Measurements from ENCODE around the gene PROSER2. TPM values are rescaled to one million over a fixed set of nuclear protein-coding genes. Genes with fewer than 3 reads are reported as not detected.

Gene PROSER2
- total RNA-seq, 1 experiment from 2014 or later = 10.6 TPM

GRCh38 chr10:11918384-11918783 lies 95.2 kb downstream of the PROSER2 start:
- Histone ChIP-seq H3K18ac (ENCODE audit: insufficient read length, low read depth, low read length) (no peak overlapping the region), H4K5ac (ENCODE audit: insufficient read length, low read depth, low read length) (no peak overlapping the region), H3K27me3 (ENCODE audit: insufficient read depth, low read length) (no peaks in the 10 kb centered on the region), H2BK15ac (ENCODE audit: low read depth, low read length) (no peak overlapping the region), H2BK120ac (ENCODE audit: low read depth, low read length, poor library complexity, severe bottlenecking) (no peak overlapping the region), H3K79me2 (ENCODE audit: insufficient read depth, low read length) (no peaks in the 10 kb centered on the region), H3K4ac (ENCODE audit: low read depth, low read length) (no peak overlapping the region), H3K27ac (ENCODE audit: insufficient read length, low read depth, low read length) (no peak overlapping the region), H4K91ac (ENCODE audit: insufficient read length, low read depth, low read length) (no peak overlapping the region), H3K23me2 (ENCODE audit: insufficient read length, low read depth, low read length, poor library complexity, severe bottlenecking) (no peaks in the 10 kb centered on the region), H2AK5ac (ENCODE audit: insufficient read length, low read length) (no peak overlapping the region), H3K79me1 (ENCODE audit: insufficient read depth, low read depth, low read length, poor library complexity, severe bottlenecking) (no peaks in the 10 kb centered on the region), H2BK5ac (ENCODE audit: insufficient read length, low read length) (no peak overlapping the region), H3K9ac (ENCODE audit: extremely low read depth, insufficient read length, low read length) (no peak overlapping the region), H4K20me1 (ENCODE audit: control insufficient read depth, insufficient read depth, insufficient read length) (no peaks in the 10 kb centered on the region), H3T11ph (ENCODE audit: low read length) (no peak overlapping the region), H3K4me1 (ENCODE audit: insufficient read depth, low read length) (no peaks in the 10 kb centered on the region; the same call in 1 of the 2 replicates), H3K4me2 (ENCODE audit: insufficient read depth, insufficient read length, low read length) (no peak overlapping the region), H2BK20ac (ENCODE audit: low read depth, low read length, poor library complexity, severe bottlenecking) (no peak overlapping the region), H3K56ac (ENCODE audit: insufficient read length, low read depth, low read length) (no peak overlapping the region), H3K9me3 (ENCODE audit: control insufficient read depth, low read depth, low read length) (no peaks in the 10 kb centered on the region), H3K14ac (ENCODE audit: insufficient read depth, low read length) (no peak overlapping the region), H4K8ac (replicated peaks; ENCODE audit: insufficient read length, low read depth, low read length) (no peak overlapping the region), H2AFZ (ENCODE audit: low read length) (no peak overlapping the region), H3K23ac (ENCODE audit: insufficient read length, low read depth, low read length) (no peak overlapping the region), H2BK12ac (ENCODE audit: insufficient read length, low read depth, low read length) (no peak overlapping the region)
- H3K9me3 Mint-ChIP-seq = no peaks in the 10 kb centered on the region
- H3K4me1 Mint-ChIP-seq = peaks cover 27 to 33% of the 10 kb centered on the region in 2 experiments
- H3K27me3 Mint-ChIP-seq (ENCODE audit: low read depth) = no peaks in the 10 kb centered on the region
- WGBS (ENCODE audit: extremely low coverage, insufficient read length, low lambda C conversion rate) = no CpG with 5 or more reads among the region's 8 CpGs
- DNase-seq = no peak
- TF ChIP-seq CTCF (conservative IDR thresholded peaks at IDR 0.05) = no peak
- peak overlapping the region in 2 of 3 experiments; percentile 10 to 34; a peak in 4 of 7 replicates for H3K27ac Mint-ChIP-seq
- H3K36me3 Mint-ChIP-seq (ENCODE audit: insufficient read depth in 1 of 3, low read depth in 3 of 3) = peaks cover 25 to 35% (median 33%) of the 10 kb centered on the region in 3 experiments; a peak in 6 of 7 replicates
- H3K4me3 Mint-ChIP-seq = no peak overlapping the region
